T-helper 2 cell treated with Interferon-gamma antibody and Interleukin-4, amounts not matched to agents 100 ng/mL and 5 ng/mL, for 36 hours (primary cell): Measurements from ENCODE around the gene ADAMTS12. TPM values are rescaled to one million over a fixed set of nuclear protein-coding genes. Genes with fewer than 3 reads are reported as not detected.

Experiments used
- intact Hi-C: fragments of 100-400 bp; cut with micrococcal nuclease; formaldehyde crosslinking; loops from one replicate; pipeline ENCODE4 v1.15.1; 2023
- total RNA-seq: library from RNA; stranded (reverse); gene quantifications from 2 replicates; pipeline ENCODE4 v1.2.3, GENCODE V29; 2022

Gene ADAMTS12
- total RNA-seq, 1 donor from 2014 or later: not detected

GRCh38 chr5:33662722-33663427 is 228.9 kb downstream of the ADAMTS12 start:
- intact Hi-C loops: no loop called here

GRCh38 chr5:33659526-33660169 is 232.1 kb downstream of the ADAMTS12 start:
- intact Hi-C loops: no loop called here

- intact Hi-C loops: no loop called here
Measured at GRCh38 chr5:33657804-33658440, 233.9 kb downstream of the ADAMTS12 start.

GRCh38 chr5:33657176-33657575 is 234.6 kb downstream of the ADAMTS12 start:
- intact Hi-C loops: no loop called here

GRCh38 chr5:33650911-33651310 is 240.9 kb downstream of the ADAMTS12 start:
- intact Hi-C loops: no loop called here

- intact Hi-C loops: no loop called here
Measured at GRCh38 chr5:33649549-33650482, 242.0 kb downstream of the ADAMTS12 start.

- intact Hi-C loops: no loop called here
Measured at GRCh38 chr5:33641744-33642505, 249.9 kb downstream of the ADAMTS12 start.

GRCh38 chr5:33639474-33639873 is 252.3 kb downstream of the ADAMTS12 start:
- intact Hi-C loops: no loop called here

GRCh38 chr5:33637011-33637410 is 254.8 kb downstream of the ADAMTS12 start:
- intact Hi-C loops: no loop called here

- intact Hi-C loops: no loop called here
Measured at GRCh38 chr5:33635582-33635981, 256.2 kb downstream of the ADAMTS12 start.

GRCh38 chr5:33633699-33634098 is 258.1 kb downstream of the ADAMTS12 start:
- intact Hi-C loops: no loop called here

- intact Hi-C loops: no loop called here
Measured at GRCh38 chr5:33631786-33632185, 260.0 kb downstream of the ADAMTS12 start.

GRCh38 chr5:33631139-33631538 is 260.7 kb downstream of the ADAMTS12 start:
- intact Hi-C loops: no loop called here

GRCh38 chr5:33629999-33630398 is 261.8 kb downstream of the ADAMTS12 start:
- intact Hi-C loops: no loop called here

- intact Hi-C loops: no loop called here
Measured at GRCh38 chr5:33628796-33629195, 263.0 kb downstream of the ADAMTS12 start.

- intact Hi-C loops: no loop called here
Measured at GRCh38 chr5:33621514-33621913, 270.3 kb downstream of the ADAMTS12 start.

GRCh38 chr5:33614039-33614438 is 277.8 kb downstream of the ADAMTS12 start:
- intact Hi-C loops: no loop called here

GRCh38 chr5:33612386-33612785 is 279.4 kb downstream of the ADAMTS12 start:
- intact Hi-C loops: no loop called here

- intact Hi-C loops: no loop called here
Measured at GRCh38 chr5:33611877-33612276, 279.9 kb downstream of the ADAMTS12 start.

GRCh38 chr5:33608344-33609041 is 283.3 kb downstream of the ADAMTS12 start:
- intact Hi-C loops: no loop called here
